OCI-LY3 (cell line): Measurements from ENCODE around the gene CAMTA1.

Source experiments
- H2AFZ ChIP-seq: fragments of 200-600, 300-600 bp; shearing (Covaris generic); 2 replicates; pipeline ENCODE4 v1.6.0; 2014; ENCODE audit warnings: antibody characterized with exemption, low read depth, low read length
- H3K27ac ChIP-seq: fragments of 200-600, 300-600 bp; sonication (generic); 2 replicates; pipeline ENCODE4 v1.5.1; 2014; ENCODE audit warnings: mild to moderate bottlenecking, low read length, moderate library complexity, mixed read lengths
- H3K27me3 ChIP-seq: fragments of 200-600, 300-600 bp; sonication (generic); 2 replicates; pipeline ENCODE4 v1.6.1; 2014; ENCODE audit warnings: low read depth, low read length, mixed read lengths
- H3K36me3 ChIP-seq: fragments of 200-600, 300-600 bp; sonication (generic); replicated peaks from 2 replicates; pipeline ENCODE3; 2014; ENCODE audit warnings: low read depth, low read length, mixed read lengths
- H3K4me1 ChIP-seq: fragments of 300-600, 200-600 bp; sonication (generic); 2 replicates; pipeline ENCODE4 v1.6.1; 2014; ENCODE audit warnings: low read length, mixed read lengths
- H3K4me2 ChIP-seq: fragments of 200-600, 300-600 bp; sonication (generic); 2 replicates; pipeline ENCODE4 v1.6.1; 2014; ENCODE audit warnings: low read length, mixed read lengths
- H3K4me3 ChIP-seq: fragments of 300-600, 200-600 bp; sonication (generic); 2 replicates; pipeline ENCODE4 v1.5.1; 2014; ENCODE audit warnings: antibody characterized with exemption, mild to moderate bottlenecking, low read length, moderate library complexity
- H3K79me2 ChIP-seq: fragments of 300-600, 200-600 bp; shearing (Covaris generic); 2 replicates; pipeline ENCODE4 v1.6.1; 2014; ENCODE audit warnings: mild to moderate bottlenecking, low read length, mixed read lengths
- H3K9ac ChIP-seq: fragments of 300-600, 200-600 bp; shearing (Covaris generic); 2 replicates; pipeline ENCODE4 v1.6.0; 2014; ENCODE audit warnings: mild to moderate bottlenecking, low read length, moderate library complexity
- H3K9me3 ChIP-seq: fragments of 200-600, 300-600 bp; shearing (Covaris generic); 2 replicates; pipeline ENCODE4 v1.6.1; 2014; ENCODE audit warnings: low read length, mixed read lengths; ENCODE audit not compliant: insufficient read depth
- H4K20me1 ChIP-seq: fragments of 200-600, 300-600 bp; sonication (generic); 2 replicates; pipeline ENCODE4 v1.6.1; 2016; ENCODE audit warnings: low read length, mixed read lengths; ENCODE audit not compliant: insufficient read depth
- EZH2phosphoT487 ChIP-seq: fragments of 200-600 bp; shearing (Covaris generic); IDR thresholded peaks from 2 replicates; pipeline ENCODE4 v1.6.1; 2018; ENCODE audit warnings: antibody characterized with exemption, mixed run types, low read depth
- TF ChIP-seq, protein P1 (sequence below): fragments of 200-600, 300-600 bp; sonication (generic); IDR thresholded peaks from 2 replicates; pipeline ENCODE4 v1.5.1; 2014; ENCODE audit warnings: antibody characterized with exemption, low read length, low read depth

Gene CAMTA1

DNA sequence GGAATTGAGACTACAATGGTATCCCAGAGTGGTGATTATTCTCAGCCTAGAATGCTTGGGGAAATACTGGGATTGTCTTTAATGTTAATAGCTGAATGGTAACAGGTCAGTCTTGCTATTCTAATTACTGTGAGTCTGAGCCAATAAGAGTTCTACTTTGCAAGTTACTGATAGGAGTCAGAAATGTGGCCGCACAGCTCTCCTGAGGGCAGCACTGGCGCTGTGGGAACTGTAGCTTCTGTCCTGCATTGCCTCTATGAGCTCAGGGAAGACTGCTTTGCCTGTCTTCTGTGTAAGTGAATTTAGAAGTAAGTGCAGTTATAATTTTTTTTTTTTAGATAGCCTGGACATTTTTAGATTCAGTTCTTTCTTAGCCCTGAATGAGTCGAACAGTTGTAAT, 975.8 kb downstream of the CAMTA1 start:
- H3K27me3 ChIP-seq: no peaks in the 10 kb centered on the region
- H3K4me1 ChIP-seq: no peaks in the 10 kb centered on the region
- no peaks in the 10 kb centered on the region for H4K20me1 ChIP-seq
- no peak overlapping the region for H2AFZ ChIP-seq
- no peaks in the 10 kb centered on the region for H3K36me3 ChIP-seq
- TF ChIP-seq, protein P1, sequence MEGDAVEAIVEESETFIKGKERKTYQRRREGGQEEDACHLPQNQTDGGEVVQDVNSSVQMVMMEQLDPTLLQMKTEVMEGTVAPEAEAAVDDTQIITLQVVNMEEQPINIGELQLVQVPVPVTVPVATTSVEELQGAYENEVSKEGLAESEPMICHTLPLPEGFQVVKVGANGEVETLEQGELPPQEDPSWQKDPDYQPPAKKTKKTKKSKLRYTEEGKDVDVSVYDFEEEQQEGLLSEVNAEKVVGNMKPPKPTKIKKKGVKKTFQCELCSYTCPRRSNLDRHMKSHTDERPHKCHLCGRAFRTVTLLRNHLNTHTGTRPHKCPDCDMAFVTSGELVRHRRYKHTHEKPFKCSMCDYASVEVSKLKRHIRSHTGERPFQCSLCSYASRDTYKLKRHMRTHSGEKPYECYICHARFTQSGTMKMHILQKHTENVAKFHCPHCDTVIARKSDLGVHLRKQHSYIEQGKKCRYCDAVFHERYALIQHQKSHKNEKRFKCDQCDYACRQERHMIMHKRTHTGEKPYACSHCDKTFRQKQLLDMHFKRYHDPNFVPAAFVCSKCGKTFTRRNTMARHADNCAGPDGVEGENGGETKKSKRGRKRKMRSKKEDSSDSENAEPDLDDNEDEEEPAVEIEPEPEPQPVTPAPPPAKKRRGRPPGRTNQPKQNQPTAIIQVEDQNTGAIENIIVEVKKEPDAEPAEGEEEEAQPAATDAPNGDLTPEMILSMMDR: no peak
- TF ChIP-seq EZH2phosphoT487: no peak
- H3K9me3 ChIP-seq: no peaks in the 10 kb centered on the region
- H3K4me2 ChIP-seq: no peak overlapping the region
- H3K27ac ChIP-seq: no peak overlapping the region
- no peak overlapping the region for H3K4me3 ChIP-seq
- H3K79me2 ChIP-seq: no peaks in the 10 kb centered on the region
- no peak overlapping the region for H3K9ac ChIP-seq

DNA sequence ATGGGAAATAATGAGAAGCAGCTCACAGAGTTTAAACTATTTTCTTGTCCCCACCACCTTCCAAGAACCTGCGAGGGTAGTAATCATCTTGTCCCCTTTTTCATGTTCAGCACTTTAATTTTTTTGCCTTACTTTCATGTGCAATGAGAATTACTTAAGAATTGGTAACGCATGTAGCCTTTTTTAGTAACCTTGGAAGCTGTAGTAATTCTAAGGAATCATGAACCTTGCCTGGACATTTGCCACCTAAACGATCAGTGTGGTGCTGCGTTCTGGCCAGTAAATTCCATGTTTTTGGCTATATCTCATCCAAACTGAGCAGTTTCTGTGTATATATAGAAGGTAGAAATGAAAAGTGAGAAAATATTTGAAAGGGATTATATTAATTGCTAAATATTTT, 981.9 kb downstream of the CAMTA1 start:
- H3K4me1 ChIP-seq: peaks cover 6% of the 10 kb centered on the region; the same call in 1 of the 2 replicates
- H3K36me3 ChIP-seq: no peaks in the 10 kb centered on the region
- TF ChIP-seq, protein P1: no peak
- no peak for TF ChIP-seq EZH2phosphoT487

DNA sequence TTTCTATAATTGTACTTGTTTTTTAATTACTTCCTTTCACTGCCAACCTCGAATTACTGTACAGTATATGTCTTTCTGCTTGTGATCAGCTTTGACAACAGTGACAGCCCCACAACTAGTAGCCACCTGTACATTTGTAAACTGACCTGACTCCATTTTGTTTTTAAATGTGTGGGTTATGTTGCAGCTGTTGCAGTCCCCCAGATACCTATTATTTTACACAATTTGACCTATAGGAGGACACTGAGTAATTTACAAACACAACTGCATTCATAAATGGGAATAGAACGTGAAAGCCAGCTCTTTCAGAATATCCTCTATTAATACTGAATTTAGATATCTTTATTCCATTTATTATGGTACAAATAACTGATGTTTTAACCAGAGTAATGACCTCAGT, 983.3 kb downstream of the CAMTA1 start:
- H3K27me3 ChIP-seq: 0 out of 2 replicates have a peak, but pooled peaks cover 4% of the 10 kb centered on the region
- no peak overlapping the region for H2AFZ ChIP-seq
- peaks cover 17% of the 10 kb centered on the region for H3K79me2 ChIP-seq
- H3K9me3 ChIP-seq: no peaks in the 10 kb centered on the region
- no peak overlapping the region for H3K4me3 ChIP-seq
- no peak overlapping the region for H3K9ac ChIP-seq
- TF ChIP-seq, protein P1: no peak
- no peak for TF ChIP-seq EZH2phosphoT487
- no peak overlapping the region for H3K4me2 ChIP-seq
- no peak overlapping the region for H3K27ac ChIP-seq
- H3K36me3 ChIP-seq: no peaks in the 10 kb centered on the region
- peaks cover 8% of the 10 kb centered on the region; the same call in 1 of the 2 replicates for H3K4me1 ChIP-seq
- peaks cover 7% of the 10 kb centered on the region; the same call in 1 of the 2 replicates for H4K20me1 ChIP-seq

More for the DNA sequence above, 981.9 kb downstream of the CAMTA1 start:
- Histone ChIP-seq H3K9ac (no peak overlapping the region), H3K4me2 (no peak overlapping the region), H4K20me1 (peaks cover 5% of the 10 kb centered on the region; the same call in 1 of the 2 replicates), H3K27me3 (0 out of 2 replicates have a peak, but pooled peaks cover 4% of the 10 kb centered on the region), H3K4me3 (no peak overlapping the region), H3K9me3 (no peaks in the 10 kb centered on the region), H3K27ac (no peak overlapping the region), H3K79me2 (peaks cover 9% of the 10 kb centered on the region), H2AFZ (no peak overlapping the region)

DNA sequence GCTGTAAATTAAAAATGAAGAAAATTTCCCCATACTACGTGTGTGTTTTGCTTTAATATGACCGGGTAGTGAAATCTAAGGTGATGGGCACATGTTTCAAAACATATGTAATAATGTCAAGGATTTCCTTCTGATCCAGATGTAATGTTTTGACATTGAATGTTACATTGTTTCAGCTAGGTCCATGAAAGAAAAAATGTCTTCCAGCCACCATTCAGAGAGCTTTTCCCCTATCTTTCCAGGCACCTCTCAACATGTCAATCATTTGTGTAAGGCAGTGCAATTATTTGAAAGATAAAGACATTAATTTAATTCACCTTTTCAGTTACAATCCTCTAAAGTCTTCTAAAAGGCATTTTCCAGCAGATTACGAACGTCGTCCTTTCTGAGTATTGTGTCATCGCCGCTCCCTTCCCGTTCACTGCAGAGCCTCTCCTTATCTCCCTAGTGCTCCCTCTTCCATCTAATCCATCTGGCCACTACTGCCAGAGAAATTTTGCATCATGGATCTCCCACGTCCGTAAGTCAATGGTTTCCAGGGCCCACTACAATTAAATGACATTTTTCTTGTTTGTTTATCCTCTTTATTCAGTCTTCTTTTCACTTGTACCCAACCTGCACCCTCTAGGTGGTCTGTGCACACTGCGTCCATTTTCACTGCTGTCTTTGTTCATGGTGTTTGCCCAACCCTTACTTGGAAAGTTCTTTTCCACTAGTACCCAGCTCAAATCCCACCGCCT, 984.6 kb downstream of the CAMTA1 start:
- peaks cover 4% of the 10 kb centered on the region for H3K36me3 ChIP-seq
- H3K27me3 ChIP-seq: 0 out of 2 replicates have a peak, but pooled peaks cover 4% of the 10 kb centered on the region
- H3K9ac ChIP-seq: no peak overlapping the region
- no peak for TF ChIP-seq EZH2phosphoT487
- TF ChIP-seq, protein P1: no peak
- H4K20me1 ChIP-seq: peaks cover 7% of the 10 kb centered on the region; the same call in 1 of the 2 replicates
- H3K9me3 ChIP-seq: no peaks in the 10 kb centered on the region
- H3K4me1 ChIP-seq: peaks cover 8% of the 10 kb centered on the region; the same call in 1 of the 2 replicates
- no peak overlapping the region for H2AFZ ChIP-seq
- no peak overlapping the region for H3K4me3 ChIP-seq
- H3K27ac ChIP-seq: no peak overlapping the region
- H3K79me2 ChIP-seq: peaks cover 25% of the 10 kb centered on the region
- no peak overlapping the region for H3K4me2 ChIP-seq
